GM19397 (cell line): ENCODE data around the gene TRIM8.

Source experiments
- ATAC-seq: cut with Tn5 transposase; IDR thresholded peaks from one replicate; pipeline ENCODE4 v1.9.1; 2021; ENCODE audit warnings: mild to moderate bottlenecking, moderate library complexity; ENCODE audit not compliant: unreplicated experiment

The TRIM8 gene

GRCh38 chr10:102644066-102644645 is at the start of gene TRIM8:
TSS of gene TRIM8 (plus strand) at chr10:102644479. CDS start at chr10:102644618, 139 bp downstream.
- peak; percentile 15 for ATAC-seq

- ATAC-seq, result no peak
These were observed 49.0 kb upstream of the TRIM8 start for GRCh38 chr10:102595293-102595692.

GRCh38 chr10:102595897-102596296 is 48.4 kb upstream of the TRIM8 start:
- no peak for ATAC-seq

GRCh38 chr10:102596506-102596971 is 47.7 kb upstream of the TRIM8 start:
- ATAC-seq, result peak; percentile 61

- ATAC-seq, result no peak
These were observed 46.9 kb upstream of the TRIM8 start for GRCh38 chr10:102597131-102597991.

- no peak for ATAC-seq
These were observed 46.0 kb upstream of the TRIM8 start for GRCh38 chr10:102598243-102598642.

- ATAC-seq, result no peak
These were observed 44.5 kb upstream of the TRIM8 start for GRCh38 chr10:102599565-102600327.

- no peak for ATAC-seq
These were observed 43.5 kb upstream of the TRIM8 start for GRCh38 chr10:102600816-102601215.

GRCh38 chr10:102601639-102602038 is 42.6 kb upstream of the TRIM8 start:
- ATAC-seq, result no peak

GRCh38 chr10:102602272-102603045 is 41.8 kb upstream of the TRIM8 start:
- no peak for ATAC-seq

GRCh38 chr10:102603946-102604345 is 40.3 kb upstream of the TRIM8 start:
- no peak for ATAC-seq

GRCh38 chr10:102604439-102604841 is 39.8 kb upstream of the TRIM8 start:
- ATAC-seq, result no peak

- no peak for ATAC-seq
These were observed 38.6 kb upstream of the TRIM8 start for GRCh38 chr10:102605712-102606111.

- ATAC-seq, result no peak
These were observed 35.8 kb upstream of the TRIM8 start for GRCh38 chr10:102608487-102608886.

- ATAC-seq, result no peak
These were observed 33.8 kb upstream of the TRIM8 start for GRCh38 chr10:102610441-102610887.

GRCh38 chr10:102611514-102612087 is 32.7 kb upstream of the TRIM8 start:
- ATAC-seq, result no peak

- no peak for ATAC-seq
These were observed 31.4 kb upstream of the TRIM8 start for GRCh38 chr10:102612964-102613275.

GRCh38 chr10:102613286-102613685 is 31.0 kb upstream of the TRIM8 start:
- no peak for ATAC-seq

GRCh38 chr10:102613785-102614184 is 30.5 kb upstream of the TRIM8 start:
- ATAC-seq, result no peak

GRCh38 chr10:102614888-102615287 is 29.4 kb upstream of the TRIM8 start:
- no peak for ATAC-seq
